GM12891 (cell line): ENCODE measurements around the gene NKTR.

Experiments used
- POLR2A ChIP-seq: IDR thresholded peaks from 2 replicates; pipeline ENCODE4 v1.6.1; 2011; ENCODE audit warnings: low read depth, low read length, control low read depth
- POLR2AphosphoS5 ChIP-seq: IDR thresholded peaks from 2 replicates; pipeline ENCODE4 v1.6.1; 2011; ENCODE audit warnings: low read depth, low read length, control low read depth
- SPI1 ChIP-seq: IDR thresholded peaks from 2 replicates; pipeline ENCODE4 v1.6.1; 2011; ENCODE audit warnings: low read depth, low read length, control low read depth
- TAF1 ChIP-seq: IDR thresholded peaks from 2 replicates; pipeline ENCODE4 v1.6.1; 2011; ENCODE audit warnings: low read depth, low read length, control low read depth

- no peak for TF ChIP-seq SPI1
- TF ChIP-seq POLR2A: no peak
- no peak for TF ChIP-seq TAF1
- TF ChIP-seq POLR2AphosphoS5: no peak
These were observed 88.3 kb downstream of the NKTR start for GRCh38 chr3:42688487-42689420.
